Stimulated activated CD8-positive, alpha-beta memory T cell treated with anti-CD3 and anti-CD28 coated beads, Interleukin-15, amount 100 ng/mL, for 48 hours (primary cell): ENCODE results near the gene CLIC1.
"Not testable (repeated sequence)": the region's sequence is repeated elsewhere in the genome, so short reads cannot be mapped to it uniquely, and the experiment has no call there.

ENCODE experiments used
- DNase-seq, 2 donors: peaks; one replicate each; pipeline ENCODE4 v3.0.0-alpha.2; 2020; ENCODE audit warnings: low read depth in 2 of 2

CLIC1 gene

DNA sequence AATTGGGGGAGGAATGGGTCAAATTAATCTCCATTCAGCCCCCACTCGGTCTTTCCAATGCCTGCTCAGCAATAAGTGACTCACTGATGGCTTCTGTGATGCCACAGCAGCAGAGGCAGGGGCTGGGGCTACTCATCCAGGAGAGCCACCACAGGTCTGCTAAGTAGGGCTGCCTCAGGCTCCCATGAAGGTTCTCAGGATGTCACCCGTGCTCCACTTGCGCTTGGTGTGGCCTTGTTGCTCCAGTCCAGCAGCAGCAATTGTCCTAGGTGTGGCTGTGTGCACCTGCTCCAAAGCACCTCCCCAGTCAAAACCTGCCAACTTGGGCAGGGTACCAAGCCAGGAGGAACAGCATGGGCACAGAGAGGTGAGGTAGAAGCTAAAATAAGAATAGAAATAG, 14.2 kb downstream of the CLIC1 start:
- no peak for DNase-seq

DNA sequence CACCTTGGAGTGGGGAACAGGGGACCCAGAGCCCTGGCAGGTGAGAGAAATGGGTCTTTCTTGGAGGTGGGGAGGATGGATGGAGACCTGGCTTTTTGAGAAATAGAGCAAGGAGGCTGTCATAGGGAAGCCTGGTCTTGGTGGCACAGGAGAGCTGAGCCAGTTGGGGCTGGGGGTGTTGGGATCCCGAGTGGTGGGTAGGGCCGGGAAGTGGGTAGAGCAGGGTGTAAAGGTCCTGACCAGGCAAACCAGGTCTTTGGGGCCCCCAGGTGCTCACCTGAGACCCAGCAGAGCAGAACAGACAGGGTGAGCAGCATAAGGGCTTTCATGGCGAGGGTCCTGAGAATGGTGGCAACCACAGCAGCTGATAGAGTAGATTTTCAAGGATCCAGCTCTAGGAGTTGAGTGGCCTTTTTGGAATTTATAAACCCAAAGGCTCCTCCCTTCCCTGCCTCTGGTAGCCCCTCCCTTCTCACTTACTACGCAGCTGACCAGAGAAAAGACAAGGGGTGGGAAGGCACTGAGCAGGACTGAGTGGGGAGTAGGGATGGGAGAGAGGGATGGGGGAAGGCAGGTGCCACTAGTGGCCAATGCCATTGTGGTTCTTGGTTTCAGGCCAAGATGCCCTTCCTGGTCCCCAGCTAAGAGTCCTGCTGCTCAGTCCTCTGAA, 14.8 kb downstream of the CLIC1 start, which contains the start of gene LY6G6C:
Gene LY6G6C, minus strand, starts transcription at position 396 of the 670 bp plus-strand sequence. Its CDS starts 67 bp downstream, at position 329.
- DNase-seq: no peak

DNA sequence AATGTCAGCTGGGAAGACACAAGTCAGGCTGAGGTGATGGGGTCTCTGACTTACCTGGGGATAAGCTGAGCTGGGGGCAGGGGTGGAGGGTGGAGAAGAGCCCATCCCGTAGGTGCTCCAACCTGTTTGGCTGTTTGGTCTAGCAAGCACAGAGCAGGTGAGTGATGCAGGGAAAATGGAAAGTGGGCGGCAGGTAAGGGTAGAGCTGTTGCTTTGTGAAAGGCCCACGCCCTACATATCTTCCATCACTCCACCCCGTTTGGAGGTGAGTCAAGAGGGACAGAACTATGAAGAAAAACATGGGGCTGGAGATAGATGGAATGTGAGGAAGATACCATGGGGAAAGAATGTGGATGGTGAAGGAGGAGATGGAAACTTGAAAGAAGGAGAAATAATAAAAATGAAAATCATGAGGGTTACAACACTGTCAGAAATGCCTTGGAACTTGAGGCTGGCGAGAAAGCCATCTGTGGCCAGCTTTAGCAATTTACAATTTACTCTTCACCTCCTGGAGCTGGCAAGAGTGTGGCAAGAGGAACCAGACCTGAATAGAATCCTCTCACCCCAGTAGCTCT, 16.0 kb downstream of the CLIC1 start:
- no peak for DNase-seq

DNA sequence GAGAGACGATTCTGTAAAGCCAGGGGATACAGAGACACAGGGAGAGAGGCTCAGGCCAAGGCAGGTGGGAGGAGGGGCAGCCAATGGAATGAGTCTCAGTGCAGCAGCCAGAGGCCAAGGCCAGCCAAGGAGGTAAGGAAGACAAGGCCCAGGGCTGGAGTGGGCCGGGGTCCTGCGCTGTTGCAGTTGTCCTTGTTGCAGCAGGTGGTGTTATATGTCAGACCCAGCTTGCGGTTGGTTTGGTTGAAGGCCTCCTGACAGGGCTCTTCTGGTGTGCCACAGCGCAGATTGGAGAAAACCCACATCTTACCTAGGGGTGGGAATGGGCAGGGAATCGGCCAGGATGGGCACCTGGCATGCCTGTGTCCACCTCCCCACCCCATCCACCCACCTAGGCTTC, 17.3 kb downstream of the CLIC1 start:
- DNase-seq: no peak

DNA sequence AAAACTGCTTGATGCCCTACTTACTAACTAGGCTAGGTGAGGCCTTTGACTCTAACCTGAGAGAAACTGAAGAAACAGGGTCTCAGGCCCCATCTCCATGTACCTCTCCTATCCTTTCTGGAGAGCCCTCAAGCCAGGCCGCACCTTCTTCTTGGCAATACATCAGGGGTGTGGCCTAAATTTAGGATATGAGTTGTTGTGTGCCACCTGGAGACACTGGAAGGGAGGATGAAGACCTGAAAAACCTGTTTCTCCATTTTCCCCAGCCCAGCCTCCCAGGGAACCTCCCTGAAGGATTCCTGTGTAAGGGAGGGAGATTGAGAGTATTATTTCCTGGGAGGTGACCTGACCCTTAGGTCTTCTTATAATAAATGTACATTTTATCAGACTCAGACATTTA, 18.1 kb downstream of the CLIC1 start:
- DNase-seq: no peak

DNA sequence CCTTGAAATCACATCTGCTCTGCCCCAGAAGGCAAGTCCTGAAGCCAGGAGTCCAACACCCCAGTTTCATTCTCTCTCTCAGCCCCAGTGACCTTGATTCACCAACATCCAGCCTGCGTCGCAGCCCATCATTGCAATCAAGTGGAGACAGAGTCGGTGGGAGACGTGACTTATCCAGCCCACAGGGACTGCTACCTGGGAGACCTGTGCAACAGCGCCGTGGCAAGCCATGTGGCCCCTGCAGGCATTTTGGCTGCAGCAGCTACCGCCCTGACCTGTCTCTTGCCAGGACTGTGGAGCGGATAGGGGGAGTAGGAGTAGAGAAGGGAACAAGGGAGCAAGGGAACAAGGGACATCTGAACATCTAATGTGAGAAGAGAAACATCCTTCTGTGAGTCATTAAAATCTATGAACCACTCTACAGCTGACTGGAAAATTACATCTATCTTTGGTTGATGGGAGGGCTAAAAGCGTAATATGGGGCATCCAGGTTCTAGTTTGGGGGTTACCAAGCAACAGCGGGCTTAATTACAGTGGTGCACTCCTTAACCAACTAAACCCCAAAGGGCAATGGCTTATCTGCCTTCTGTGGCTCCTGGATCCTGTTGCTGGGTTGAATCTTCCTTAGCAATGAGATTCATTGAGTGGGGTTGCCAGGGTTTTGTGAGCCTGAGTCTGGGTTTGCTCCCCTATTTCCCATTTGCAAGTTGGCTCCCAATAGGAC, 18.7 kb downstream of the CLIC1 start:
- DNase-seq: no peak

DNA sequence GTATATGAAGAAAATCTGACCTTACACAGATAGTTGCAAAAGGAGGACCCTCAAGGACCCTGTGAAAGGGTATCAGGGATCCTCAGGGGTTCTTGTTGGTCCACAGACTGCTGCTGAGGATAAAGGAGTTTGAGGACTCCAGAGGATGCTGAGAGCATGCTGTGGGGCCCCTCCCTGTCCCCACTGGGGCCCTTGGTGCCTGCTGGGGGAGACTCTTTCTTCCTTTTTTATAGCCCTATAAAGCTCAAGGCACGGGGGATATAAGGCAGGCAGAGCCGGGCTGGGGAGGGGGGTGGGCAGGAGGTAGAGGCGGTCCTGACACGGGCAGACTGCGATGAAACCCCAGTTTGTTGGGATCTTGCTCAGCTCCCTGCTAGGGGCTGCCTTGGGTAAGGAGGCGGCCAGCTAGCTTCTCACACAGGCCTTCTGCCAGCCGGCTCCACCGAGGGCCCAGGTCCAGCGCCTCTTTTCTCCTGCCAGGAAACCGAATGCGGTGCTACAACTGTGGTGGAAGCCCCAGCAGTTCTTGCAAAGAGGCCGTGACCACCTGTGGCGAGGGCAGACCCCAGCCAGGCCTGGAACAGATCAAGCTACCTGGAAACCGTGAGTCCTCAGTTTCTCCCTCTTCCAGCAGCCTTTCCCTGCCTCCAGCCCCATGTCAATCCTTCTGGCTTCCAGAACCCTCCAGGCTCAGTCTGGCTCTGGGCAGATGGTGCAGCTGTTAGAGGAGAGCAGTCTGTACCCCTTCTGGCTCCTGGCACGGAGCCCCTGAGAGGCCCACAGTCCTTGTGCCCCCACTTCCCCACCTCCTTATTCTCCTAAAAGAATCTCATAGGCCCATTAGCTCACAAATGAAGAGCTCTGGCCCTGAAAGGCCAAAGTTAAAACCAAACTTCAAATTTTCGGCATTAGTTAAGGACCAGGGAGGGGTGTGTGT, 21.0 kb downstream of the CLIC1 start, which contains the start of gene LY6G6D:
Gene LY6G6D, plus strand, starts transcription at position 327 of the 937 bp plus-strand sequence. Its CDS starts 8 bp downstream, at position 335.
- DNase-seq: no peak

DNA sequence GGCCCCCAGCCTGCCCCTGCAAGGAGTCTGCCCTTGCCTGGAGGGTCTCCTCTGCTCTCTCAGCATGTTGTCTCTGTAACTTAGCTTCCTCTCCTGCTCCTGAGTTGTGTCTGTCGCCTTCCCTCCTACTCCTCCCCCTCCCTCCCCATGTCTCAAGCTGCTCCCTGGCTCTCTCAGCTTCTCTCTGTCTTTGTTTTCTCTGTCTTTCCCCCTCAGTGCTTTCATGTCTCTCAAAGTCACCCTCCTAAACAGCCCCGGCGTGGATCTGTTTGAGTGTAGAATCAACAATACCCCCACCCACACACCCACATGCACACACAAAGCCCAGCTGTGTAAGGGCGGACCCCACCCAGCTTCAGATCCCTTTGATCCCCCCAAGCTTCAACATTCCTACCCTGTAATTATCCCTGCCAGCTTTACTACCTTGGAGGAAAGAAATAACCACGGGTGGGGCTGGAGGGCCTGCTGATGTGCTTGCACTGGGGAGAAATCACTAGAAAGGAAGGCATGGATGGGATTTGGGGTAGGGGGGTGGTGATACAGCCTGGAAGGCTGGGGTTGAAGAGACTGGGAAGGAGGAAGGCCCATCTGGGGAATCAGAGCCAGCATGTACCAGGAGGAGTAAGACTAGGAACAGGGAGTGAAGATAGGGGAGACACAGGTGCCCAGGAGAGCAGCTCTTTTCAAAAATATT, 22.2 kb downstream of the CLIC1 start:
- no peak for DNase-seq

DNA sequence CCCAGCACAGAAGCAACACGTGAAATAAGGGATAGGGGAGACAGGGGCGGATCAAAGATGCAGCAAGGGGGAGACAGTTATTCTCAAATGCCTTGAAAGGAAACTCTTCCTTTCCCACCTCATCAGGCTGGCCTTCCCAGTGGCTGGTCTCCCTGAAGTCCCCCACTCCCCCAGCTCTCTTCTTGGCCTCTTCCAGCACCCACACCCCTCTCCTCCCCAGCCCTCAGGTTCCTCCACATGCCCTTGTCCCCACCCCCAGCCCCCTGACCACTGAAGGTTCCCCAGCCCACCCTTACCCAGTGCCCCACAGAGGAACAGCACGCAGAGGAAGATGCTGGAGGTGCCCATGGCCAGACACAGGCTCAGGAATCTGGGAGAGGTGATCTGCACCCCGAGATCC, 22.9 kb downstream of the CLIC1 start:
- DNase-seq: no peak

DNA sequence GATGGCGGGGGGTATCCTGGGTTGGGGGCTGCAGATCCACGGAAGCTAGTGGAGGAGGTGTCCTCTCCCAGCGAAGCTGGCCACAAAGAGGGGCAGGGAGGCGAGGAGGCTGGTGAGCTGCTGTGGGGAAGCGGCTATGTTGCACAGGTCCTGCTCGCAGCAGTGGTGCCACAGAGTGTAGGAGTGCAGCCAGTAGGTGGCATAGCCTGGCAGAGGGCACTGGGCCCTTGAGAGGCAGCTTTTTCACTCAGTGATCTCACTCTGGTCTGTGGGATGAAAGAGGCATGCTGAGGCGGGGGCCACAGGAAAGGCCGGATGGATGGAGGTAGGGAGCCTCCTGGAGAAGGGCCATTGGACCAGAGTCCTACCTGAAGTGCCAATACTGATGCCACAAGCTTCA, 24.0 kb downstream of the CLIC1 start:
- no peak for DNase-seq

DNA sequence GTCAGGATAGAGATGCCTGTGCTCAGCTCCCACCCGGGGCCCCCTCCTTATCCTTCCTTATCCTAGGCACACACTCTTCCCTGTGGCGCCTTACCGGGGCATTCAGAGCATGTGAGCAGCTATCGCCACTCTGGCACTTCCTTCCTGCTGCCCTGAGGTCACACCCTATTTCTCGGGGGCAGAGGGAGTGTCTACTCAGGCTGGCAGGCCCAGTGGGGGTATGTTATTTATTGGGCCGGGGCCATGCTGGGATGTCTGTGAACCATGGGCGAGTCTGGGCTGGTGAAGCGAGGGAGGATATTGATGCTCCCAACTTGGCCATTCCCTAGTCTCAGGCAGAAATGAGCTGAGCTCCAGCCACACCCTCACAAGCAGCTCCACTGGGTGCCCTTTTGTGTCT, 25.1 kb downstream of the CLIC1 start:
- DNase-seq: no peak

DNA sequence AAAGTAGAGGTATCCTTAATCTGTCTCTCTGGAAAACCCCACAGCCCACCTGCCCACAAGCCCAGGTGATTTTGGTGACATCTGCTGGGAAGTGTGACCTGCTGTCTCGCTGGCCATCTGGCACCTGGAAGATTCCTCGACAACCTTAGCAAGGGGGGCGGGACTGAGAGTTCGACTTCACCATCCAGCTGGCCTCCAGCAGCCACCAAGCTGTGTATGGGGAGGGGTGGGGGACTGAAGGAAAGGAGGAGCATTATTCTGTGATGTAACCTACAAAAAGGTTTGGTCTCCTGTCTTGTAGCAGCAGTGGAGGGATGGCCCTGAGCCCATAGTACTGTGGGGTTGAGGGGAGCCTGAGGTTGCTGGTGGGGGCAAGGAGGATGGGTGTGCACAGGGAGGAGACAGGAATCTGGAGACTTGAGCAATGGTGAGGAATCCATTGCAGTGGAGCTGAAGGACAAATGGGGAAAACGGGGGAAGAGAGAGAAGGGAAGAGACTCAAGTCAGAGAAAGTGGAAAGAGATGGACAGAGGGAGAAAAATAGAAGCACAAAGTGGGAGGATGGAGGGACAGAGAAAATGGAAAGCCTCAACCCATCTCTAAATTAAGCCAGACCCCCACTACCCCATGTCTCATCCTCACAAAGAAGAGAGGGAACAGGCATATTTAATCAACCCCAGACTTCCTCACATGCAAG, 25.7 kb downstream of the CLIC1 start:
- no peak for DNase-seq

DNA sequence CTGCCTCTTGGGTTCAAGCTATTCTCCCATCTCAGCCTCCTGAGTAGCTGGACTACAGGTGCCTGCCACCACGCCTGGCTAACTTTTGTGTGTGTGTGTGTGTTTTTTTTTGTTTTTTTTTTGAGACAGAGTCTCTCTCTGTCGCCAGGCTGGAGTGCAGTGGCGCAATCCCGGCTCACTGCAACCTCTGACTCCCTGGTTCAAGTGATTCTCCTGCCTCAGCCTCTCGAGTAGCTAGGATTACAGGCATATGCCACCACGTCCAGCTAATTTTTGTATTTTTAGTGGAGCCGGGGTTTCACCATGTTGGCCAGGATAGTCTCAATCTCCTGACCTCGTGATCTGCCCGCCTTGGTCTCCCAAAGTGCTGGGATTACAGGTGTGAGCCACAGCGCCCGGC, 27.2 kb downstream of the CLIC1 start:
- not testable (repeated sequence) for DNase-seq

DNA sequence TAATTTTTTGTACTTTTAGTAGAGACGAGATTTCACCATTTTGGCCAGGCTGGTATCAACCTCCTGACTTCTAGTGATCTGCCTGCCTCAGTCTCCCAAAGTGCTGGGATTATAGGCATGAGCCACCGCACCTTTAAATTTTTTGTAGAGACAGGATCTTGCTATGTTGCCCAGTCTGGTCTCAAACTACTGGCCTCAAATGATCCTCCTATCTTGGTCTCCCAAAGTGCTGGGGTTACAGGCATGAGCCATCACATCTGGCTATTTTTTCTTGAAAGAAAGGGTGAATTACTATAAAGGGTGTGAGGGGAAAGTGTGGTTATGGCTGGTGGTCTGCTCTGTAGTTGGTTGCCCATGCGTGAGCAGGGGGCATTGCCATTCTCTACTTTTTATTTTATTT, 28.1 kb downstream of the CLIC1 start:
- no peak for DNase-seq

DNA sequence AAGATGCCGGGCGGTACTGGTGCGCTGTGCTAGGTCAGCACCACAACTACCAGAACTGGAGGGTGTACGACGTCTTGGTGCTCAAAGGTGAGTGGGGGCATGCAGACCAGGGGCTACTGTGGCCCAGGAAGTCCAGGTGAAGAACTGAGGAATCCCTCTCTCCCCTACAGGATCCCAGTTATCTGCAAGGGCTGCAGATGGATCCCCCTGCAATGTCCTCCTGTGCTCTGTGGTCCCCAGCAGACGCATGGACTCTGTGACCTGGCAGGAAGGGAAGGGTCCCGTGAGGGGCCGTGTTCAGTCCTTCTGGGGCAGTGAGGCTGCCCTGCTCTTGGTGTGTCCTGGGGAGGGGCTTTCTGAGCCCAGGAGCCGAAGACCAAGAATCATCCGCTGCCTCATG, 28.6 kb downstream of the CLIC1 start:
- DNase-seq: no peak

DNA sequence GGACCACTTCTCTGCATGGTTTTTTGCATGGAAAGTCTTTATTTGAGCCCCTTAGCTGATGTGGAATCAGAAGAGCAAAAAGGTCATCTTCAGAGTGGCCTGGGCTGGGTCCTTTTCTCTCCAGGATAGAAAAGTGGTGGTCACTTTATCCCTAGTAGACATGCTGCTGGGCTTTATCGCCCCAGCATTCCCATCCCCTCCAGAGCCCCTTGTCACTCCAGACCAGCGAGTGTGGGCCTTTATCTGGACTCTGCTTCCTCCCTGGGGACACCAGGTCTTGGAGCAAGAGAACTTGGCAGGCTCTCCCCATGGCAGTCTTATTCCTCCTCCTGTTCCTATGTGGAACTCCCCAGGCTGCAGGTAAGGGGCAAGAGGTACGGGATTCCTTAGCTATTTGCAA, 29.7 kb downstream of the CLIC1 start, which contains the start of gene LY6G6F:
Gene LY6G6F, plus strand, starts transcription at position 268 of the 400 bp plus-strand sequence. Its CDS starts 41 bp downstream, at position 309.
- DNase-seq: no peak

DNA sequence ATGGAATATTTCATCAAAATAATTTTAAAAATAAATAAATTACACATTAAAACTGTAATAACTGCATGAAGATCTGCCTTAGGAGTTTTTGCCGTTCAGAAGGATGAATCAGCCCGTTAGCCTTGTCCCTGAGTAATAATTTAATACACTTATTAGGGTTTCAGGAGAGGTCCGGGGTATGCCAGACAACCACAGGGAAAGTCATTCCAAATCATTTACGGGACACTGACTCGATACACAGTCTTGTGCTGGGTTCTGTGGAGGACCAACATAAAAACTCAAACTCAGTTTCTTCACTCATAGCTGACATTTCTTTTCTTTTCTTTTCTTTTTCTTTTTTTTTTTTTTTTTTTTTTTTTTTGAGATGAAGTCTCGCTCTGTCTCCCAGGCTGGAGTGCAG, 30.4 kb downstream of the CLIC1 start:
- DNase-seq: no peak

DNA sequence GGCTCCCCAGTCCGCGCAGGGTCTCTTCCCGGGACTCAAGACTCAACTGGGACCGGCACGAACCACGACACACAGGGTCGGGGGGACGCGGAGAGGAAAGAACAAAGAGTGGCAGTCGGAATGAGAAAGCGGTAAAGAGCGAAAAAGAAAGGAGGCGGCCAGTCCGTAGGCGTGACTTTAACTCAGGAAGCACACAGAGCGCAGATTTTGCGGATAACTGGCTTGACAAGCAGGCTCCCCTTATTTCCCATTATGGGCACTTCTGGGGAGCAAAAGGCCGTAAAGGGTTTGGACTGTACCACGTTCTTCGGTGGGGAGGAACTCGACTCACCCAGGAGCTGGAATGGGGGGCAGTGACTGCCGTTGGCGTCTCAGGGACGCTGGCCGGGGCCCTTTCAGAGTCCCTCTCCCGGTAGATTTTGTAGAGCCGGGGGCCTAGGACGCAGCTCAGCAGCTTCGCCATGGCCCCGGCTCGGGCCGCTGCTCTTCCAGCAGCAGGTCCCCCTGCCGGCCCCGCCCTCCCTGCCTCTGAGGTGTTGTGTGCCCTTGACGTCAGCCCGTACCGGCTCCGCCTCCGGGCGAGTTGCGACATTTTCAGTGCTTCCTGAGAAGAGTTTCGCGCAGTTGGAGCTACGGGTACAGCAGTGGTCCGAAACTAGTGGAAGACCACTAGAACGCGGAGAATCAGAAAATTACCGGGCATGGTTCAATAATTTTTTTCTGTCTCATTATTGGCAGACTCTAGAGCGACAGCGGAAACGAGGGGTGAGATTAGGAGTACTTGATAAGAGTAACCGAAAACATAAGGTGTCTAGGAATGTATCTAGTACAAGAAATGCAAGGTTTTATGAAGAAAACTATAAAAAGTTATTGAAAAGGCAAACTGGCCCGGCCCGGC, 33.3 kb downstream of the CLIC1 start, which contains the start of gene ABHD16A:
Gene ABHD16A, minus strand, starts transcription at position 506 of the 898 bp plus-strand sequence. Its CDS starts 43 bp downstream, at position 463.
- peak; percentile 96 to 97 for DNase-seq

DNA sequence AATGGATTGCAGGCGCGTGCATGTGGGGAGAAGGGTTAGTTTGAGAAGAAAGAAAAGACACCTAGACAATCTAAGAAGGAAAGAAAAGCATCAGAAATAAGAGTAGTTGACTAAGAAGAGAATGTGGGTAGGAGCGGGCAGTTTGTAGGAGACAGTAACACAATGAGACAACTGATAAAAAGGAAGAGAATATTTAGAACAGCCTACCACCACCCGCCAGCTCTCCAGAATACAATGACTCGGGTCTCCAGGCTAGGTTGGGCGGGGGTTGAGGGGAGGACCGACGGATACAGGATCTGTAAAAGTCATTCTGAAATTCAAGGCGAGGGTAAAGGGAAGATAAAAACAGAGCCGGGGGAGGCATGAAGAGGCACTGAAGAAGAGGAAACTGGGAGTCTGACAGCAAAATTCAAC, 33.9 kb downstream of the CLIC1 start:
- DNase-seq: no peak
